ENCODE measurements around the gene RABAC1.
A peak's percentile ranks its signal among the peaks of the same experiment; 100 is the strongest.

The RABAC1 gene

GRCh38 chr19:41988947-41989346, 29.8 kb upstream of the RABAC1 start:
- no peak for DNase-seq

- no peak for DNase-seq
These were observed 28.2 kb upstream of the RABAC1 start for GRCh38 chr19:41987141-41987860.

- DNase-seq, result no peak
These were observed 25.8 kb upstream of the RABAC1 start for GRCh38 chr19:41984961-41985360.

- DNase-seq, result no peak
These were observed 22.6 kb upstream of the RABAC1 start for GRCh38 chr19:41981724-41982123.

GRCh38 chr19:41978470-41978869, 19.3 kb upstream of the RABAC1 start:
- no peak for DNase-seq

GRCh38 chr19:41977916-41978315, 18.8 kb upstream of the RABAC1 start:
- DNase-seq, result no peak

GRCh38 chr19:41974652-41975051, 15.5 kb upstream of the RABAC1 start:
- DNase-seq, result no peak

GRCh38 chr19:41971363-41971762, 12.2 kb upstream of the RABAC1 start:
- DNase-seq, result no peak

- DNase-seq, result no peak
These were observed 10.8 kb upstream of the RABAC1 start for GRCh38 chr19:41969772-41970458.

GRCh38 chr19:41968751-41969595, 9.9 kb upstream of the RABAC1 start:
- DNase-seq, result no peak

GRCh38 chr19:41967054-41967783, 8.1 kb upstream of the RABAC1 start:
- DNase-seq, result no peak

GRCh38 chr19:41965106-41965505, 6.0 kb upstream of the RABAC1 start:
- no peak for DNase-seq

GRCh38 chr19:41960973-41961372, 1.9 kb upstream of the RABAC1 start:
- no peak for DNase-seq

GRCh38 chr19:41958367-41959055, 610 bp downstream of the RABAC1 start:
- DNase-seq, result peak; percentile 92

GRCh38 chr19:41957838-41958366, 1.2 kb downstream of the RABAC1 start:
- DNase-seq, result peak; percentile 42

GRCh38 chr19:41957161-41957837, 1.8 kb downstream of the RABAC1 start:
- no peak for DNase-seq

GRCh38 chr19:41956621-41957020, 2.5 kb downstream of the RABAC1 start:
- DNase-seq, result no peak

- no peak for DNase-seq
These were observed 3.6 kb downstream of the RABAC1 start for GRCh38 chr19:41955521-41955920.

GRCh38 chr19:41951686-41952172, 7.4 kb downstream of the RABAC1 start:
- peak; percentile 93 for DNase-seq

GRCh38 chr19:41947091-41947490, 12.0 kb downstream of the RABAC1 start:
- DNase-seq, result peak; percentile 18

GRCh38 chr19:41945135-41945766, 13.9 kb downstream of the RABAC1 start:
- DNase-seq, result peak; percentile 90

Data from CD4-positive, alpha-beta T cell treated with Interleukin-17A for 4 hours (primary cell).